ENCODE measurements around the gene DCLK1.

Gene DCLK1

DNA sequence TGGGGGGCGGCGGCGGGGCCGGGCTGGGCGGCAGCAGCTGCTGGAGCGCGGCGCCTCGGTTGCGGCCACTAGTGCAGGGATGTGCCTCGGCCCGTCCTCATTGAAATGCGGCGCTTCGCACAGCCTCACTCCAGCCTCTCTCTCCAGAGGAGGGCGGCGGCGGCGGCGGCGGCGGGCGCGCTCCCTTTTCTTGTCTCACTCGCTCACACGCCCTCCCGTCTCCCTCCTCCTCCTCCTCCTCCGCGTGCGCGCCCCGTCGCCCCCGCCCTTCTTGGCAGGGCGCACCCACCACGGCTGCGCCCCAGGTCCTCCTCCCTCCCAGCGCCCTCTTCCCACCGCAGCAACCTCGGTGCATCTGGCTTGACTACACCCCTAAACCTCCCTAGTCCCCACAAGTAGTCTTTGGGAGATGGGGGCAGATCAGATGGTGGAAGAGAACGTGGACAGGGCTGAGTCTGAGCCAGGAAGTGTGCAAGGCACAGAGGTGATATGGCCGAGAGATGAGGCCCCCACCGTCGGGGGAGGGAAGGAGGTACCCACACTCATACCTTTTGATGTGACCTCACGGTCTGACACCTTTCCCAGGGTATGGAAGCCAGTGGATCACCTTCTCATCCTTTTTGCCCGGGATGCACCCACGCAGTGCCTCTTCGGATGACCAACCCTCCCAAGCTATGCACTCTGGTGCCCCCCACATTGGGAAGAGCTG is at the start of gene DCLK1:
Gene DCLK1 (minus strand): TSS at position 161 of the 709 bp plus-strand sequence.
- H3K36me3 ChIP-seq (ENCODE audit: control insufficient read depth, insufficient read depth, low read length) = no peaks in the 10 kb centered on the region
- H3K4me3 ChIP-seq (replicated peaks; ENCODE audit: low read depth, low read length) = no peak within 1 kb of the TSS
- no peaks in the 10 kb centered on the region for H3K27me3 ChIP-seq (replicated peaks; ENCODE audit: control insufficient read depth, insufficient read depth, low read length)
- no peak for DNase-seq (ENCODE audit: extremely low read depth, insufficient read length)
- TF ChIP-seq, protein P1, sequence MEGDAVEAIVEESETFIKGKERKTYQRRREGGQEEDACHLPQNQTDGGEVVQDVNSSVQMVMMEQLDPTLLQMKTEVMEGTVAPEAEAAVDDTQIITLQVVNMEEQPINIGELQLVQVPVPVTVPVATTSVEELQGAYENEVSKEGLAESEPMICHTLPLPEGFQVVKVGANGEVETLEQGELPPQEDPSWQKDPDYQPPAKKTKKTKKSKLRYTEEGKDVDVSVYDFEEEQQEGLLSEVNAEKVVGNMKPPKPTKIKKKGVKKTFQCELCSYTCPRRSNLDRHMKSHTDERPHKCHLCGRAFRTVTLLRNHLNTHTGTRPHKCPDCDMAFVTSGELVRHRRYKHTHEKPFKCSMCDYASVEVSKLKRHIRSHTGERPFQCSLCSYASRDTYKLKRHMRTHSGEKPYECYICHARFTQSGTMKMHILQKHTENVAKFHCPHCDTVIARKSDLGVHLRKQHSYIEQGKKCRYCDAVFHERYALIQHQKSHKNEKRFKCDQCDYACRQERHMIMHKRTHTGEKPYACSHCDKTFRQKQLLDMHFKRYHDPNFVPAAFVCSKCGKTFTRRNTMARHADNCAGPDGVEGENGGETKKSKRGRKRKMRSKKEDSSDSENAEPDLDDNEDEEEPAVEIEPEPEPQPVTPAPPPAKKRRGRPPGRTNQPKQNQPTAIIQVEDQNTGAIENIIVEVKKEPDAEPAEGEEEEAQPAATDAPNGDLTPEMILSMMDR (IDR thresholded peaks at IDR 0.05; ENCODE audit: insufficient read depth, low read length, poor library complexity, severe bottlenecking) = no peak

DNA sequence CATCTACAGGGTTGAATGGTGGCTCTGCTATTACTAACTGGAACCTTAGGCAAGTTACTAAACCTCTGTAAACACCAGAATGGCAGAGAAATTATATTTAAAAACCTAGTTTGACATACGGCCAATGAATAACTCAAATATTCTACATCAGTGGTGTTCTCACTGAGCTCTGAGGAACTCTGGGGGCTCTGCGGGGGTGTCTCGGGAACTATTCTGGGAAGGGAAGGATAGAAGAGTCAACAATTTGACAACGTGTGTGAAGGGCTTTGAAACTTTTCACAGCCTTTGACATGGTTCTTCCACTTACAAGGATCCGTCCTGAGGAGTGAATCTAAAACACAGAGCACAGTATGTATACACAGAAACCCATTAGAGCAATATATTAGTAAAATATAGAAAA is 44.4 kb upstream of the DCLK1 start:
- TF ChIP-seq, protein P1 (IDR thresholded peaks at IDR 0.05; ENCODE audit: insufficient read depth, low read length, poor library complexity, severe bottlenecking) = no peak
- H3K36me3 ChIP-seq (ENCODE audit: control insufficient read depth, insufficient read depth, low read length) = no peaks in the 10 kb centered on the region
- no peak for DNase-seq (ENCODE audit: extremely low read depth, insufficient read length)

DNA sequence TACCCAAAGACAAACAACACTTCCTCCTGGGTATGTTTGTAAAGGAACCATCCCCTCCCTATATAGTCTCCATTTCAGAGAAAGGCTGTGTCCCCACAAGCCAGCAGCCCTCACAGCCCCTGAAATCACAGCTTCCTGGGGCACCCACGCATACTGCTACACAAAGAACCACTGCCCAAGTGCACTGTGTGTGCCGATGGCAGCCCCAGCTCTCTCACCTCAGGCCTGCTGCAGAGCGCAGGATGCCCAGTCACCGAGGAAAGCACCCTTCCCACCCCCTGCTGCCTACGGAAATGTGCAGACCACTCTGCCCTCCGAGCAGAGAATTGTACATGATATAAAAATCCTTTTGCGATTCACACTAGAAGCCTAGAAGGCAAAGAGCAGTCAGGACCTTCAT is 43.7 kb upstream of the DCLK1 start:
- TF ChIP-seq, protein P1 (IDR thresholded peaks at IDR 0.05; ENCODE audit: insufficient read depth, low read length, poor library complexity, severe bottlenecking) = no peak
- no peak overlapping the region for H3K4me3 ChIP-seq (replicated peaks; ENCODE audit: low read depth, low read length)
- no peak for DNase-seq (ENCODE audit: extremely low read depth, insufficient read length)

More for the DNA sequence above, 44.4 kb upstream of the DCLK1 start:
- Histone ChIP-seq H3K4me3 (replicated peaks; ENCODE audit: low read depth, low read length) (no peak overlapping the region), H3K27me3 (replicated peaks; ENCODE audit: control insufficient read depth, insufficient read depth, low read length) (no peaks in the 10 kb centered on the region)

DNA sequence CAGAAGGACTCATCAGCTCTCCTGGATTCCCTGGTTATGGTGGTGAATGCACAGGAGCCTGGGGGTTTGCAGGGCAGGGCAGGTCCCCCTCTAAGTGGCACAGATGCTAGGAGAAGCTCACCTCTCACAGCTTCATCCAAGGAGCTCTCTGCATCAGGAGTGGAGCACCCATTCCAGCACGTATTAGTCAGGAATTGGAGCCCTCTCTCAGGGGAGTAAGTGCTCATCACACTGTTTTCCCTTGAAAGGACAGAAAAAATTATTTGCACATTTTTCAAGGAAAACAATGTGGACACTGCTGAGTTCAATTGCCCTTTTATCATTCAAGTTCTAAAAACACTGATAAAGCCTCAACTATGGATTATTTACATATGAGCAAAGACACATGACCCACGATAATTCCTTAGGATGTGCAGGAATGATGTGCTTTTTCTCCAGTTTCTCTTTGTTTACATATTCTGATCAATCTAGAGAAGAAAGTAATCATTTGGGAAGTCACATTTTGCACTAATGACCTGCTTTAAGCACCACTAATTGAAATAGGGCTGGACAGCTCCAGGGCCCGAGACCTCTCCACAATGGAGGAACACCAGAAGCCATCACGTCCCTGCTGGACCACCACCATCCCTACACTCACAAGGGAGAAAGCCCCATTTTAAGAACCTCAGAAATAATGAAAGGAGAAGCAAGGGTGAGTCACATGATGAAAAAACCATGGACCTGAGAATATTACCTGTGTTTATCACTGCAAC is 42.6 kb upstream of the DCLK1 start:
- Histone ChIP-seq H3K27me3 (replicated peaks; ENCODE audit: control insufficient read depth, insufficient read depth, low read length) (no peaks in the 10 kb centered on the region), H3K36me3 (ENCODE audit: control insufficient read depth, insufficient read depth, low read length) (no peaks in the 10 kb centered on the region), H3K4me3 (replicated peaks; ENCODE audit: low read depth, low read length) (no peak overlapping the region)
- TF ChIP-seq, protein P1 (IDR thresholded peaks at IDR 0.05; ENCODE audit: insufficient read depth, low read length, poor library complexity, severe bottlenecking) = no peak
- DNase-seq (ENCODE audit: extremely low read depth, insufficient read length) = no peak

More for the DNA sequence above, 43.7 kb upstream of the DCLK1 start:
- no peaks in the 10 kb centered on the region for H3K36me3 ChIP-seq (ENCODE audit: control insufficient read depth, insufficient read depth, low read length)
- H3K27me3 ChIP-seq (replicated peaks; ENCODE audit: control insufficient read depth, insufficient read depth, low read length) = no peaks in the 10 kb centered on the region

DNA sequence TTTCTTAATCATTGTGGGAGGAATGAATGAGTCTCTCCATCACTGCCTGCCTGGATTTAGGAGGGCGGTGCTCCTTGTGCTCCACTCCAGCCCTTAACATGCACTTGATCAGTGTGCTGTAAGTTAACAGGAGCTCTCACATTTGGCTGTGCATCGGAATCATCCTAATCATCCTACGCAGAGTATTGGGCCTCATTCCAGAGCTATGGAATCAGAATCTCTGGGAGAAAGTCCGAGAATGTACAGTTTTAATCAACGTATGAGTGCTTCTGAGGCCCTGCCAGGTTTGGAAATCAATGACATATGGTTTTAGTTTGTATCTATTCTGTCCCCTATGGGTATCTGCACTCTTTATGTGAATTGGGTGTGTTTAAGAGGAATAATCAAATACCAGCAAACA is 34.9 kb upstream of the DCLK1 start:
- Histone ChIP-seq H3K27me3 (replicated peaks; ENCODE audit: control insufficient read depth, insufficient read depth, low read length) (no peaks in the 10 kb centered on the region), H3K4me3 (replicated peaks; ENCODE audit: low read depth, low read length) (no peak overlapping the region), H3K36me3 (ENCODE audit: control insufficient read depth, insufficient read depth, low read length) (no peaks in the 10 kb centered on the region)
- no peak for DNase-seq (ENCODE audit: extremely low read depth, insufficient read length)
- TF ChIP-seq, protein P1 (IDR thresholded peaks at IDR 0.05; ENCODE audit: insufficient read depth, low read length, poor library complexity, severe bottlenecking) = no peak

Measured in GM06990 (cell line).